GM11168 (cell line): ENCODE measurements around the gene PLXNA3.

Source experiments
- in situ Hi-C: fragments of 300-500 bp; cut with MboI; formaldehyde crosslinking; loops from one replicate; pipeline ENCODE4 v1.12.0; 2022; ENCODE audit warnings: low sequenced_read_pairs; ENCODE audit not compliant: unreplicated experiment

The PLXNA3 gene

DNA sequence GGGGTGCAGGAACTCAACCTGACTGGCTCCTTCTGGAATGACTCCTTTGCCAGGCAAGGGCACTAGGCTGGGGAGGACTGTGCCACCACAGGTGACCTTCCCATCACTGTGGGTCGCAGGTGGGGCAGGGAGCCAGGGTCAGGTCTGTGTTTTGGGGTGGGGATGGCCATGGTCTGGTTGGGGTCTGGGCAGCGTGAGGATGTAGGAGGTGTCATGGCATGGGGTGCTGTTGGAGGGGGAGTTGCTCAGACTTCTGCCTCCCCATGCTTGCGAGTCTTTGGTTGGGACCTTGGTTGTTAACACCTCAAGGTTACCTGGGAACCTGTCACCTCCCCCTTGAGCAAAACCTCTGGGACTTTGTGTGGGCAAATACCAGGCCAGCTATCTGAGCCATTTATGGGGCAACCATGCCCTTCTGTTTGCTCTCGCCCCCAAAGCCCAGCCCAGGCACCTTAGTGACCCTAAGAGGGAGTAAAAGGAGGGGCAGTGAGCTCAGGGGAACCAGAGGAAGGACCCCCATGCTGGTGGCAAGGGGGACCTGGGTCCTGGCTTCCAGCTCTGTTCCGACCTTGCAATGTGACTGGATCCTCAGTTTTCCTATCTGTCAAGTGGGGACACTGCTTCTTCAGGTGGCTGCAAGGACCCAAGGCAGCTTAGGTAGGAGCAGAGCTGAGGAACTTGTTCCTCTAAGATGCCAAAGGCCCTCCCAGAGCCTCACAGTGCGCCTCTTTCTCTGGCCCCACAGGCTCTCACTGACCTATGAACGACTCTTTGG, 23.5 kb upstream of the PLXNA3 start:
- in situ Hi-C loops = loop anchor here (25.0 kb wide), 1 partner anchor 103 kb away; the partner anchor contains the start of genes G6PD and IKBKG

DNA sequence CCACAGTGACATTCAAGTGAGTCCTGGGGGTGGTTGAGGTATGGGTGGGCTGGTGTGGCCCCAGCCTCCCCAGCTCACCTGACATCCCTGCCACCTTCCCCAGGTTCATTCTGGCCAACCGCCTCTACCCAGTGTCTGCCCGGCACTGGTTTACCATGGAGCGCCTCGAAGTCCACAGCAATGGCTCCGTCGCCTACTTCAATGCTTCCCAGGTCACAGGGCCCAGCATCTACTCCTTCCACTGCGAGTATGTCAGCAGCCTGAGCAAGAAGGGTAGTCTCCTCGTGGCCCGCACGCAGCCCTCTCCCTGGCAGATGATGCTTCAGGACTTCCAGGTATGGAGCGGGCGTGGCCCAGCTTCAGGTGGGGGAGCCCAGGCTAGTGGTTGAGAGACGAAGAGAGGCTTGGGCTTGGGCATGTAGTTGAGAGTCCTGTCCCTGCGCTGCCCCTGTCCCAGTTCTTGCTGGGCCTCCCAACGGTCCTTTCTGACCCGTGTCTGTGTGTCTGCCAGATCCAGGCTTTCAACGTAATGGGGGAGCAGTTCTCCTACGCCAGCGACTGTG, 22.8 kb upstream of the PLXNA3 start:
- in situ Hi-C loops = loop anchor here (25.0 kb wide), 1 partner anchor 102 kb away; the partner anchor contains the start of genes G6PD and IKBKG

DNA sequence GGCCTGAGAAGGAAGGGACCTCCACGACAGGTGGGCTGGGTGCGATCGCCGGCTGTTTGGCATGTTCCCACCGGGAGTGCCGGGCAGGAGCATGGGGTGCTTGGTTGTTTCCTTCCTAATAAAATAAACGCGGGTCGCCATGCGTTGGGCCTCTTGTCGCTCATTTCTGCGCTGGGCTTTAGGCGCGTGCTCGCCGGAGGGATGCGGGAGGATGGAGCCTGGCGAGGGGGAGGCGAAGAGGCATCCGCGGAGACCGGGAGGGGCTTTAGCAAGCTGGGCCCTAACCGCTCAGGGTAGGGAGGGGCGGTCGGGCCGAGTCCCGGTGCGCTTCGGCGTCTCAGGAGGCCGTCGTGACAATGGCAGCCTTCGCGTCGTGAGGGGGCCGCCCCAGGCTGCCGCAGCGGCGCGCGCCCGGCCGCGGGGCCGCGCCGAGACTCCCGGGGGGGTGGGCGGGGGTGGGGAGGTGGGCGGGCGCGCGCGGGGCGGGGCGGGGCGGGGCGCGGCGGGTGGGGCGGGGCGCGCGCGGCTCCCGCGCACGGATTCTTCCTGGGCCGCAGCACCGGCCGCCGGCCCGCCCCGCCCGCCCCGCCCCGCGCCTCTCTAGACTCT, 21.6 kb upstream of the PLXNA3 start:
- in situ Hi-C loops = loop anchor here (25.0 kb wide), 1 partner anchor 101 kb away; the partner anchor contains the start of genes G6PD and IKBKG

DNA sequence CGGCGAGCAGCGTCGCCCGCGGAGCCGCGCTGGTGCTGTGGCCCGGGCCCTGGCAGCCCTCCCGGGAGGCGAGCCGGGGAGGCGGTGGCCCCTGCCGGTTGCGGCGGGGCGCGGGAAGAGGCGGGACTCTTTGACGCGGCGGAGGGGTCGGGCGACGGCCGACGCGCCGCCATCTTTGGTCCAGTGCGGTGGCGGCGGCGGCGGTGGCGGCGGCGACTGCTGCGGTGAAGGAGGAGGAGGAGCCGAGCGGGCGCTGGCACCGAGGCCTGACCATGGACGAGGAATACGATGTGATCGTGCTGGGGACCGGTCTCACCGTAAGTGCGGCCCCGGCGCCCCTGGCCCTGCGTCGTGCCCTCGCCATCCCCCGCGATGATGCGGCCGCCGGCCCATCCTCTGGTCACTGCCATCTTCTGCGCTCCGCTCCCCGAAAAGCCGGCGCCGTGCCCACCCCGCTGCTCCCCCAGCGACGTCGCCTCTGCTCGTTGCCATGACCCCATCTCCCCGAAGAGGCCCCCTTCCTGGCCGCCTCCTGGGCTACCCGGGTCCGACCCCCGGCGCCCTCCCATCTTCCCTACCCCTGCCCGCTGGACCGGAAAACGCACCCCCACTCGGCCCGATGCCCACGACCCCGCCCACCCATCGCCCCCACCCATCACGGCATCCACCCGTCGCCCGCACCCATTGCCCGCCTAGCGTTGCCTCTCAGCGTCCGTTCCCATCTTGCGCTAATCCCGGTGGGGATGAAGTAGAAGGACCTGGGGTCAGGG, 20.9 kb upstream of the PLXNA3 start, which contains the start of gene GDI1:
Gene GDI1, plus strand, starts transcription at position 172 of the 770 bp plus-strand sequence. Its CDS starts 101 bp downstream, at position 273.
- in situ Hi-C loops = loop anchor here (25.0 kb wide), 1 partner anchor 100 kb away; the partner anchor contains the start of genes G6PD and IKBKG

GRCh38 chrX:154437971-154438893, 19.8 kb upstream of the PLXNA3 start:
- in situ Hi-C loops = loop anchor here (25.0 kb wide), 1 partner anchor 99 kb away; the partner anchor contains the start of genes G6PD and IKBKG

DNA sequence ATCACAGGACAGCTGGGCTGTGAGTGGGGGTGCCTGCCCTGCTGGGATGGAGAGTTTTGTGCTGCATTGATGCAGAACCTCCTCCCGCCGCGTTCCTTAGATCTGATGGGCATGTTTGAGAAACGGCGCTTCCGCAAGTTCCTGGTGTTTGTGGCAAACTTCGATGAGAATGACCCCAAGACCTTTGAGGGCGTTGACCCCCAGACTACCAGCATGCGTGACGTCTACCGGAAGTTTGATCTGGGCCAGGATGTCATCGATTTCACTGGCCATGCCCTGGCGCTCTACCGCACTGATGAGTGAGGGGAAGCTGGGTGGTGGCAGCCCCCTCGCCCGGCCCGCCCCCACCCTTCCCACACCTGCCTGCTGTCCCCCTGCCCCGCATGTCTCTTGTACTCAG, 18.2 kb upstream of the PLXNA3 start:
- in situ Hi-C loops = loop anchor here (25.0 kb wide), 1 partner anchor 97 kb away; the partner anchor contains the start of genes G6PD and IKBKG

DNA sequence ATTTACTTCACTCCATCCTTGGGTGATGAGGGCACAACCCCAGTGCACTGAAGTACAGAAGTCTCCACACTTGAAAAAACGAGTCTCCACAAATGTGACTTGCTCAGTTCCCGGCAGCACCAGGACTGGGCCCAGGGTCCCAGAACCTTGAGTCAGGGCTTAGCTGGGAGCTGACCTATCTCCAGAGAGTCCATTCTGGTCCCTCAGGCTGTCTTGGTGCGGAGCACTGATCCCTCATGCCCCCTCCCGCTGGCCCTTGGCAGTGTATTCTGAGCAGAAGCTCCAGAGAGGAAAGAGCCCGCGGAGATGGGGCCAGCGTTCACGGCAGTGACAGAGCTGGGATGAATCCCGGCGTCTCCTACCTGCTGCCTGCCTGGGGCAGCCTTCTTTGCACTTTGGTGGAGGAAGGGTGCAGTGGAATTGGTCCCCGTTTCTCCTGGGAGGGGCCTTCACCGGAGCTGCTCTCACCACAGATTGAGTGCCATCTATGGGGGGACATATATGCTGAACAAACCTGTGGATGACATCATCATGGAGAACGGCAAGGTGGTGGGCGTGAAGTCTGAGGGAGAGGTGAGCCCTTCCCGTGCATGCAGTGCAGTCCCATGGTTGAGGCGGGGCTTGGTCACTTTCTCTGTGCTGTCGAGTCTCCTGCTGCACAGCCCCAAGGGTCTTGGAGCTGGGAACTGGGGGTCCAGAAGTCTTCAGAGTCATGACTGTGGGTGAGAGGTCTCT, 17.3 kb upstream of the PLXNA3 start:
- in situ Hi-C loops = loop anchor here (25.0 kb wide), 1 partner anchor 97 kb away; the partner anchor contains the start of genes G6PD and IKBKG

- in situ Hi-C loops = loop anchor here (25.0 kb wide), 1 partner anchor 96 kb away; the partner anchor contains the start of genes G6PD and IKBKG
Measured at GRCh38 chrX:154441564-154441963, 16.5 kb upstream of the PLXNA3 start.

- in situ Hi-C loops = loop anchor here (25.0 kb wide), 1 partner anchor 95 kb away; the partner anchor contains the start of genes G6PD and IKBKG
Measured at GRCh38 chrX:154441984-154442707, 15.9 kb upstream of the PLXNA3 start.

DNA sequence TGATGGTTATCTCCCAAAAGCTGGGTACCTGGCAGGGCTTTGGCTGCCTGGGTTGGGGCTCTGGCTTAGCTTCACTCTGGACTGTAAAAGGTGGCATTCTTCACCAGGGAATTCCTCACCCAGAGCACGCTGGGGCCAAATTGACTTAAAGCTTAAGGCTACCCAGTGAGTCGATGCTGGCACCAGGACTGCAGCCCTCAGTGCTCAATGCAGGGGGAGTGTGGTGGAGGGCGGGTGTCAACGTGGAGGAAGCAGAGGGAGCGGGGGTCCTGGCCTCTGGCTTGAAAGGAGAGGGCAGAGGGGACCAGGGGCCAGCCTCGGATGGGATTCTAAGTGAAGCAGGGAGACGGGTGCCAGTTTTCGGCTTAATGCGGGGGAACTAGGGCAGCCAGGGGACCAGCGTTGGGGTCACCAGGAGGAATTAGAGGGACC, 14.6 kb upstream of the PLXNA3 start:
- in situ Hi-C loops = loop anchor here (25.0 kb wide), 1 partner anchor 94 kb away; the partner anchor contains the start of genes G6PD and IKBKG

- in situ Hi-C loops = loop anchor here (25.0 kb wide), 1 partner anchor 93 kb away; the partner anchor contains the start of genes G6PD and IKBKG
Measured at GRCh38 chrX:154443992-154444754, 13.9 kb upstream of the PLXNA3 start, which contains the start of gene FAM50A. Gene FAM50A (plus strand): TSS chrX:154444141. CDS start chrX:154444236, 95 bp downstream.

DNA sequence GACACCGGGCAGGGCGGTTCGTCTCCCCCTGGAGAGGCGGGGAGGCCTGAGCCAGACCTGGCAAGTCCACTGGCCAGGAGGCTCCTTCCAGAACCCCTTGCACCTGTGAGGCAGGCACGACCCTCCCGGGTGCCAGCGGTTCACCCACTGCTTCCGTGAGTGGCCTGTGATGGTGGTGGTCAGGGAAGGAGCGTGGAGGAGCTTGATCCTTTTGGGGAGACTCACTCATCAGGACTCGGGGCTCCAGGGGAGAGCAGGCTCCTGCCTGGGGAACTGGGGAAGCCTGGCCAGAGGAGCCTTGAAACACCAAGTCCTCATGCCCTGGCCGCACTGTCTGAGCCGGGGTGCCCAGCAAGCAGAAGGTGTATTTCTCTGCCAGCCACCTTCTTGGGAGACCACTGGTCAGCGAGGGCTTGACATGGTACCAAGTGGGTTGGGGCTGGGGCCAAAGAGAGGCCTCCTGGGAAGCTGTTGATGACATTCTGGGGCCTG, 13.3 kb upstream of the PLXNA3 start:
- in situ Hi-C loops = loop anchor here (25.0 kb wide), 1 partner anchor 92 kb away; the partner anchor contains the start of genes G6PD and IKBKG

GRCh38 chrX:154445776-154446175, 12.3 kb upstream of the PLXNA3 start:
- in situ Hi-C loops = loop anchor here (25.0 kb wide), 1 partner anchor 92 kb away; the partner anchor contains the start of genes G6PD and IKBKG

- in situ Hi-C loops = loop anchor here (25.0 kb wide), 1 partner anchor 91 kb away; the partner anchor contains the start of genes G6PD and IKBKG
Measured at GRCh38 chrX:154446430-154446829, 11.7 kb upstream of the PLXNA3 start.

GRCh38 chrX:154448484-154448883, 9.6 kb upstream of the PLXNA3 start:
- in situ Hi-C loops = loop anchor here (25.0 kb wide), 1 partner anchor 89 kb away; the partner anchor contains the start of genes G6PD and IKBKG

DNA sequence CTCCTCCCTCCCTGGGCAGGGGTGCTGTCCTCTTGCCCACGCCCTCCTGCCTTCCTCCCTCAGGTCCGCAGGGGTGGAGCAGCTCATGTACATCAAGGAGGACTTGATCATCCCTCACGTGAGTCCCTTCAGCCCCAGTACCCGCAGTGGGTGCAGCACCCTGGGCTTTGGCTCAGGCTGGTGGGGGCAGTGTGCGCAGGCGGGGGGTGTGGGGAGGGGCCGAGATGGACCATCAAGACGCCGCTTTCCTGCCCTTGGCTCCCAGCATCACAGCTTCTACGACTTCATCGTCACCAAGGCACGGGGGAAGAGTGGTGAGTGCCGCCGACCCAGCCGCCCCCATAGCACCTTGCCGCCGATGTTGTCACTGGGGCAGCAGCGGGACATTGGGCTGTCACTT, 8.5 kb upstream of the PLXNA3 start:
- in situ Hi-C loops = loop anchor here (25.0 kb wide), 1 partner anchor 88 kb away; the partner anchor contains the start of genes G6PD and IKBKG
